GM21528 (cell line): ENCODE results near the gene HMCN1.

Experiments used
- ATAC-seq: cut with Tn5 transposase; IDR thresholded peaks from one replicate; pipeline ENCODE4 v1.9.1; 2021; ENCODE audit warnings: mild to moderate bottlenecking, moderate library complexity; ENCODE audit not compliant: unreplicated experiment, low FRiP score

Gene HMCN1

DNA sequence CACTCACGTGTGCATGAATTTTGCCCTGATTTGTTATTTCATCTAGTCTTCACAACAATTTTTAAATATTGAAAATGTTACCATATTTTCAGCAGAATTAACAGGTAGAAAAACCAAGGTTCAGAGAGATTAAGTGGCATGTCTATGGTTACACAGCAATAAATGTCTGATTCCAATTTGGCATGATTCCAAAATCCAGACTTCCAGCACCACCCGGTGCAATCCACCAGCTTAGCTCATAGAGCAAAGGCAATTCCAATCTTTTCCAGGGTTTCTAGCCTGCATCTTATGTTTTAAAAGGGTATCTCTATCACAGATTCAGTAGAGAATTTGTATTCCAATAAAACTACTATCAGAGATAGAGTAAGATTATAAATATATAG, 479.0 kb downstream of the HMCN1 start:
- no peak for ATAC-seq

GRCh38 chr1:186214791-186215190, 480.6 kb downstream of the HMCN1 start:
- ATAC-seq = no peak

- no peak for ATAC-seq
These were observed 481.4 kb downstream of the HMCN1 start for GRCh38 chr1:186215636-186216035.

DNA sequence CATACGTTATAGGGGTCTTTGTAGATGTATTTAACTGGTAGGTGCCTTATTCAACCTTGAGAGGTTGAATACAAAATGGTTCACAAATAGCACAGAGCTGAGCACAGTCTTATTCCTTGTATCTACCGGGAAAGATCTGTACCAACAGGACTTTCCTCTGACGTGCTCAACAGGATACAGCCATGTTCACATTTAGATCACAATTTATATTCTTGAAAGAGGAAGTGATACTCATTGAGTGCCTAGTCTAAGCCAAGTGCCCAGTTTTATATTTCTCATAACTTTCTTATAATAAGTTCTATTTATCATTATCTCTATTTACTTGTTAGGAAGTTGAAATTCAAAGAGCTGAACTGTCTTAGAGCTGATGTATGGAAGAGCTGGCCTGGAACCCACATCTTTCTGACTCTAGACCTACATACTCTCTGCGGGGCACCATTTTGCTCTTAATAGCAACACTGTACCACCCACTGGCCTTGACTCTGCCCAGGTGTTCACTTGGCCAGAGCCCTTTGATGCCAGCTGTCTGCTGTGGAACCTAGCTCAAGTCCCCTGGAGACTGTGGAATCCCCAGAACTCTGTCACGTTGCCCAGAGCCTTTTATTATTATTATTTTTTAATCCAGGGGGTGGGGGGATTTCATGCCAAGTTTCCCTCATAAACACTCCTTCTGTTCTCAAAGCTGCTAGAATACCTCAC, 484.6 kb downstream of the HMCN1 start:
- peak; percentile 91 for ATAC-seq

- ATAC-seq = no peak
These were observed 485.9 kb downstream of the HMCN1 start for GRCh38 chr1:186220067-186220466.

DNA sequence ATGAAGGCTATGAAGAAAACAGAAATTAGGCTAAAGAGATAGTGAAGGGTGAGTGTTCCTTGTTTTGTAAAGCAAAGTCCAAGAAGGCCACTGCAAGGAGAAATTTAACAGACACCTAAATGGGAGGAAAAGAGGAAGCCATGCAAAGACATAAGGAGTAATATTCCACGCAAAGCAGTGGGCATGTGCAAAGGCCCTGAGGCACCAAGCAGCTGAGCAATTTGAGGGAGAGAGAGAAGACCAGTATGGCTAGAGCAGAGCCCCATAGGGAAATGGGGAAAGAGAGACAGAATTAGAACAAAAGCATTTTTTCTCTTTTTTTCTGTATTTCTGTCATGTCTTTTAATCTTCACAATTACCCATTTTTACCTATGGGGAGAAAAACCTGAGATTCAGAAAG, 486.7 kb downstream of the HMCN1 start:
- no peak for ATAC-seq

DNA sequence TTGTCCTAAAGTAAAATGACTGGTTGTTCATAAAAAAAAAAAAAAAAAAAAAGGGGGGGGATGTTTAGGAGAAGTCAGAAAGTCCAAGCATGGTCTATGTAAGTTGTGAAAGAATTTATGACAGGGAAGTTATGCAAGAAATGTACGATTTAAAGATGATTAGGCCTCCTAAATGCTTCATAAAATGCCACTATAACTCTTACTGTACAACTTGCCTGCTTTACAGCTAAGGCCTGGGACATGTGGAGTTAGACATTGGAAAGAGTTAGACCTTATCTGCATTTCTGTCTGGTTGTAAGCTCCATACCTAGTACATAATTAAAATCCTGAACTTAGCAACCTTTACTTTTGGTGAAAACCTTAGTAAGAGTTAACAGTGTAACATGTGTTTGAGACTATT, 490.9 kb downstream of the HMCN1 start:
- no peak for ATAC-seq

GRCh38 chr1:186228749-186229148, 494.6 kb downstream of the HMCN1 start:
- no peak for ATAC-seq

- ATAC-seq = no peak
These were observed 497.8 kb downstream of the HMCN1 start for GRCh38 chr1:186231861-186232436.

DNA sequence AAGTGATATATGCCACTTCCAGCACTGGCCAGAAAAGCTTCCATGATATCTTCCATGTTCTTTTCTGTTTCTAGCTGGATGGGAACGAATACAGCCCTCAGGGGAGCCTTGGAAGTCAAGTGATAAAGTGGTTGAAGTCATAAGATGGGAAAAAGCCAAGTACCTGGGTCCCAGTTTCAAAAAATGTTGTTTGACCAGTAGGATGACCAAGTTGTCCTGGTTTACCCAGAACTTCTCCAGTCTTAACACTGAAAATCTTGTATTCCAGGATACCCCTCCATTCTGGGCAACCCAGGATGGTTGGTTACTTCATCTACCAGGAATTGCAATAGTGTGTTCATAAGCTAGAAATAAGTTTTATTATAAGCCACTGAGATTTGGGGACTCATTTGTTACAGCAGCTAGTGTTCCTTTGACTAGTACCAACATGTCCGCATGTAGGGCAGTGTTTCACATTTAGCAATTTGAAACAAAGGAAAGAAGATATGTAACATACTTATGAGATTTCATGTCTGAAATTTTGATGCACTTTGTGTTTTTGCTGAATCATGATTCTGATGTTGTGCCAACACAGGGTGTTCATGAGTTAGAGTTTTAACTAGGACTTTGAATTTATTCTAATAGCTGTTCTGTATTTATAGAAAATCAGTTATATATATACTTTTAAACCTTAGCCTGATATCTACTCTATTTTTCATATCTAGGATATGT, 500.9 kb downstream of the HMCN1 start:
- no peak for ATAC-seq

GRCh38 chr1:186235696-186236095, 501.5 kb downstream of the HMCN1 start:
- ATAC-seq = no peak

DNA sequence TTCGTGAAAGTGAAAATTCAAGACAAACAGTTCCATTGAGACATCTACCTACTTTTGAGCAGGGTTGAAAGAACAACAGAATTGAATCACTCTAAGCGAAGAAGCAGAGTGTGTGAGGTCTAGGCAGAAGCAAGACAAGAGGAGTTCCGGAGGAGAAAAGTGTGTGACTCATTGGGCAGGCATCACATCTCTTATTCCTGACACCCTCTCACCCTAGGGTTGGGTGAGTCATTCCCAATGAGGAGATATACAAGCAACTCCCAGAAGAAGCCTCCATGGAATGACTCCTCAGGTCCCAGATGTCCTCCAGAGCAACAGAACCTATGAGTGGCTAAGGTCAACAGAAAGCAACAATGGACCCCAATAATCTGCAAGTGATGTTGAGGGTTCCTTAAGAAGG, 502.7 kb downstream of the HMCN1 start:
- ATAC-seq = no peak

GRCh38 chr1:186239171-186239570, 505.0 kb downstream of the HMCN1 start:
- ATAC-seq = no peak

DNA sequence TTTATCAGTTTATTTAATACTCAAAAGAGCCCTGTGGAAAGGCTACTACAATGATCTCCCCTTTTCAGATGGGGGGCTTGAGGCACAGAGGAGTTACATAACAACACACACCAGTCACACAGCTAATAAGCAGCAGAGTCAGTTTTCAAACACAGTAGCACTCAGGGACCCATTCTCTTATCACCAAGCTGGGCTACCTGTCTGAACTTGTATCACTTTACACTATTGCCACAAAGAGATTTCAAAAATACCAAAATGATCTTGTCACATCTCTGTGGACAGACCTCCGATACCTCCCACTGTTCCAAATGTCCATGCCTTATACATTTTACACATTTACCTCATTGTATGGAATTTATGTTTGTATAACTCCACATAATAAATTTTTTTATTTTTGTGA, 506.2 kb downstream of the HMCN1 start:
- no peak for ATAC-seq
